M059J (cell line): ENCODE results near the gene RIMKLB. TPM values are rescaled to one million over a fixed set of nuclear protein-coding genes. Genes with fewer than 3 reads are reported as not detected.
"Not testable (repeated sequence)": the region's sequence is repeated elsewhere in the genome, so short reads cannot be mapped to it uniquely, and the experiment has no call there.

ENCODE experiments used
- DNase-seq: peaks from one replicate; pipeline ENCODE4 v3.0.0-alpha.2; 2012; ENCODE audit warnings: low read depth
- total RNA-seq: library from RNA; depleted of rRNA; stranded (reverse); fragments of >200 nt; shearing (Covaris generic); gene quantifications from 2 replicates; pipeline ENCODE4 v1.2.3, GENCODE V29; 2014; rRNA removed

RIMKLB gene
- total RNA-seq, 1 experiment from 2014 or later, result 9.2 TPM

- no peak for DNase-seq
Observed at GRCh38 chr12:8818526-8818925, 120.7 kb downstream of the RIMKLB start.

GRCh38 chr12:8819666-8819980, 121.8 kb downstream of the RIMKLB start:
- no peak for DNase-seq

GRCh38 chr12:8820676-8821407, 123.1 kb downstream of the RIMKLB start:
- DNase-seq, result not testable (repeated sequence)

GRCh38 chr12:8821591-8821990, 123.8 kb downstream of the RIMKLB start:
- no peak for DNase-seq

GRCh38 chr12:8822298-8822697, 124.5 kb downstream of the RIMKLB start, which contains the start of gene A2ML1:
Gene A2ML1, plus strand, starts transcription at chr12:8822621. Its CDS starts 31 bp downstream, at chr12:8822652.
- DNase-seq, result no peak

GRCh38 chr12:8823565-8824300, 125.9 kb downstream of the RIMKLB start:
- no peak for DNase-seq

- no peak for DNase-seq
Observed at GRCh38 chr12:8827551-8828256, 129.9 kb downstream of the RIMKLB start.

GRCh38 chr12:8828257-8829124, 130.7 kb downstream of the RIMKLB start:
- DNase-seq, result peak; percentile 1

- no peak for DNase-seq
Observed at GRCh38 chr12:8829125-8829518, 131.3 kb downstream of the RIMKLB start.

GRCh38 chr12:8829621-8830020, 131.8 kb downstream of the RIMKLB start:
- DNase-seq, result no peak

GRCh38 chr12:8831116-8831515, 133.3 kb downstream of the RIMKLB start:
- DNase-seq, result no peak

- no peak for DNase-seq
Observed at GRCh38 chr12:8832500-8832899, 134.7 kb downstream of the RIMKLB start.

Other genes starting within 250 kb of the RIMKLB start
- not detected in 2 replicates for gene CLEC6A, start 242.0 kb upstream of the RIMKLB start, total RNA-seq
- gene CLEC4D, start 184.5 kb upstream of the RIMKLB start, total RNA-seq, result not detected in 2 replicates
- gene CLEC4E, start 157.1 kb upstream of the RIMKLB start, total RNA-seq, result not detected in 2 replicates
- gene AICDA, start 85.1 kb upstream of the RIMKLB start, total RNA-seq, result not detected in 2 replicates
- gene MFAP5, start 35.2 kb upstream of the RIMKLB start, total RNA-seq, result not detected in 2 replicates
- not detected in 2 replicates for gene A2ML1, start 124.6 kb downstream of the RIMKLB start, total RNA-seq
- gene PHC1, start 216.5 kb downstream of the RIMKLB start, total RNA-seq, result 9.8 and 16.0 TPM in 2 replicates